Subcutaneous abdominal adipose tissue (tissue), 5 donors: Measurements from ENCODE around the gene SNCAIP.

ENCODE experiments used
- H3K27ac ChIP-seq: one replicate; pipeline ENCODE4 v1.7.0; 2013; ENCODE audit warnings: low read depth, mild to moderate bottlenecking, inconsistent platforms, low read length, moderate library complexity
- H3K27me3 ChIP-seq, 5 donors: one replicate each; pipeline ENCODE4 v1.7.0; 2013; ENCODE audit warnings: low read length in 5 of 5, inconsistent platforms in 1 of 5; ENCODE audit not compliant: control insufficient read depth in 5 of 5, insufficient read depth in 4 of 5
- H3K36me3 ChIP-seq, 5 donors: one replicate each; pipeline ENCODE4 v1.7.0; 2013; ENCODE audit warnings: low read length in 5 of 5; ENCODE audit not compliant: control insufficient read depth in 5 of 5, insufficient read depth in 5 of 5
- H3K4me1 ChIP-seq, 5 donors: one replicate each; pipeline ENCODE4 v1.7.0; 2013; ENCODE audit warnings: low read length in 5 of 5, mild to moderate bottlenecking in 3 of 5, moderate library complexity in 1 of 5; ENCODE audit not compliant: control insufficient read depth in 5 of 5, insufficient read depth in 5 of 5
- H3K4me3 ChIP-seq, 5 donors: one replicate each; pipeline ENCODE4 v1.7.0; 2013; ENCODE audit warnings: low read length in 5 of 5, low read depth in 1 of 5
- H3K9ac ChIP-seq, 5 donors: one replicate each; pipeline ENCODE4 v1.7.0; 2013; ENCODE audit warnings: low read length in 5 of 5, mild to moderate bottlenecking in 4 of 5, moderate library complexity in 3 of 5
- H3K9me3 ChIP-seq, 5 donors: one replicate each; pipeline ENCODE4 v1.7.0; 2013; ENCODE audit warnings: low read length in 5 of 5; ENCODE audit not compliant: control insufficient read depth in 5 of 5
- donor health status: healthy.
- donor health status: healthy.
- donor health status: healthy.
- donor health status: healthy.
- donor health status: healthy.

Gene SNCAIP

DNA sequence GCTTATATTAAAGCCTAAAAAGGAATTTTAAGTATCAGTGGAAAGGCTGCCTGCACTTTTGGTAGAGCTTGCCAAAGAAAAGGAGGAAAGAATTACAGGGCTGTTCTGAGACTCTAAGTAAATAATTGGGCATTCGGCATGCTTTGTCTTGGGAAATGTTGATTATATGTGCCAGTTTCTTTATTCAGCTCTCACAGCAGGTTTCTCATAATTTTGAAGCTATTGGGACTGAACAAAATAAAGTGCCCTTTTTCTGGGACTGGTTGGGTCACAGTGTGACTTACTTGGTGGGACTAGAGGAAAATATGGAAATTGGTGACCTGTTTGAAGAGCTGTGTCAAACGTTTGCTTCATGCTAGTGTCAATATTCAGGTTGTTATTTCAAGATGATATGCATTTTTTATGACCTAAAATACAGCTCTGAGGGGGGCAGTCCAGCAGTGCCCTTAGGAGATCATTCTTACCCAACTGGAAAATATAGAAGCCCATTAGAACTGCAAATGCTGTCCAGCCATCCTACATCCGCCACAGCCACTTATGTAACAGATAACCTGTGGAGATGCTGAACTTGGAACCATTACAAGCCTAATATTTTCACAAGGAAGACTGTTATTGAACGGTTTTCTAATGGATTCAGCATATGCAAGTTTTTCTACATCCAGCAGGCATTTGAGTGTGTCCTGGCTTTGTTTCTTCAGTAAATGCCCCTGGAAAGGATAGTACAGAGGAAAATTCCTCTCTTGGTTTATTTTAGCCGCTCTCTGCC, 122.4 kb downstream of the SNCAIP start:
- no peaks in the 10 kb centered on the region for H3K27me3 ChIP-seq
- no peak overlapping the region for H3K27ac ChIP-seq
- H3K9ac ChIP-seq = no peak overlapping the region
- H3K36me3 ChIP-seq = peaks cover 0 to 3% (median 0%) of the 10 kb centered on the region in 5 donors
- H3K9me3 ChIP-seq = no peaks in the 10 kb centered on the region
- H3K4me1 ChIP-seq = no peaks in the 10 kb centered on the region
- H3K4me3 ChIP-seq = no peak overlapping the region

GRCh38 chr5:122435234-122435633, 123.2 kb downstream of the SNCAIP start:
- Histone ChIP-seq H3K4me3 (no peak overlapping the region), H3K9me3 (no peaks in the 10 kb centered on the region), H3K27me3 (no peaks in the 10 kb centered on the region), H3K36me3 (peaks cover 0 to 3% (median 0%) of the 10 kb centered on the region in 5 donors), H3K27ac (no peak overlapping the region), H3K4me1 (no peaks in the 10 kb centered on the region), H3K9ac (no peak overlapping the region)

DNA sequence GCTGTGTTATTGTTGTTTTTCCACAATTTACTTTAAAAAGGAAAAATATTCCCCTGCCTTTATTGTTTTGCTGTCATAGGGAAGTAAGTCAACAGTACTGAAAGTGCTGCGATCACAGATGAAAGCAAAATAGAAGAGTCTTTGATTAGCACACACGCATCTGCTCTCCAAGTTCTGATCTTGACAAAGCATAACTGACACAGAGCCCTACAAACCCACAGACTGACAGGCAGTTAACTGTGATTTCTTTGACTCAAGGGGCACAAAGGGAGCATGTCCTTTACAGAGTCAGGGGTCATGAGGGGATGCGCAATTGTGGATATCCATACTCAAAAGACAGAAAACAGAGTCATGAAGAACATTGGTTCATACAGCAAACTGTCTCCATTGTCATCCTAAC, 123.7 kb downstream of the SNCAIP start:
- no peaks in the 10 kb centered on the region for H3K4me1 ChIP-seq
- H3K27ac ChIP-seq = no peak overlapping the region
- H3K9me3 ChIP-seq = no peaks in the 10 kb centered on the region
- no peak overlapping the region for H3K9ac ChIP-seq
- no peak overlapping the region for H3K4me3 ChIP-seq
- H3K36me3 ChIP-seq = peaks cover 0 to 5% (median 0%) of the 10 kb centered on the region in 5 donors
- H3K27me3 ChIP-seq = no peaks in the 10 kb centered on the region

DNA sequence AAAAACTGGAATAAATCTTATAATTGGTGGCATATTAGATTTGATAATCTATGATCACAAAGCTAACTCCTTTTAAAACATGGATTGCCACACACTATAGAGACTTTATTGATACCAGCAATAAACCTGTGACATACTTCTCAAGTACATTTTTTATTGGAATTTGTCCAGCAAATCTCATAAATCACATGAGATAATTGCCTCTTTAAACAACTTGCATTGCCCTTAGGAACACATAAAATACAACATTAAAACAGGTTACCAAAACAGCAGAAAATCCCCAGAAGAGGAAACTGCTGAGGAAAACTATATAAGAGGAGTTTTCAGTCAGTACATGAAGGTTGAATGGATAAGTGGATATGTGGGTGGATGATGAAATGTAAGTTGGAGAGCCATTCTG, 124.6 kb downstream of the SNCAIP start:
- H3K4me1 ChIP-seq = no peaks in the 10 kb centered on the region
- no peak overlapping the region for H3K4me3 ChIP-seq
- no peak overlapping the region for H3K9ac ChIP-seq
- peaks cover 0 to 5% (median 0%) of the 10 kb centered on the region in 5 donors for H3K36me3 ChIP-seq
- no peak overlapping the region for H3K27ac ChIP-seq
- no peaks in the 10 kb centered on the region for H3K27me3 ChIP-seq
- no peaks in the 10 kb centered on the region for H3K9me3 ChIP-seq

DNA sequence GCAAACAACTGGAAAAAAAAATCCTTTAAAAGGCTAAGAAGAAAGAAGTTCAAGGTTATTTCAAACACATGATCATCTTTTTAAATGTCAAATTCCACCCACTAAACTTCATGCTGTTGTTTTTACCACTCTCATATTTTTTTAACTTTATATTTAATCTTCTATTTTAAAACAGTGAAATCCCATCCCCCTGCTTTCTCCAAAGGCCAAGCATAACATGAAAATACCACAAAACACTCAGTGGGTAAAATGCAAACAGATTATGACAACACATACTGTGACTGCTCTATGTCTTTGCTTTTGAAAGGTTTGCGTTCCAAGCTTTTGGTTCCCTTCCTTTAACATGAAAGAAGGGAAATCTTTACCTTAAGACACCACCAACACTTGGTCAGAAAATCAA, 127.6 kb downstream of the SNCAIP start:
- H3K4me1 ChIP-seq = no peaks in the 10 kb centered on the region
- H3K36me3 ChIP-seq = peaks cover 0 to 8% (median 2%) of the 10 kb centered on the region in 5 donors
- no peaks in the 10 kb centered on the region for H3K27me3 ChIP-seq
- H3K4me3 ChIP-seq = no peak overlapping the region
- no peaks in the 10 kb centered on the region for H3K9me3 ChIP-seq
- H3K9ac ChIP-seq = no peak overlapping the region
- no peak overlapping the region for H3K27ac ChIP-seq

DNA sequence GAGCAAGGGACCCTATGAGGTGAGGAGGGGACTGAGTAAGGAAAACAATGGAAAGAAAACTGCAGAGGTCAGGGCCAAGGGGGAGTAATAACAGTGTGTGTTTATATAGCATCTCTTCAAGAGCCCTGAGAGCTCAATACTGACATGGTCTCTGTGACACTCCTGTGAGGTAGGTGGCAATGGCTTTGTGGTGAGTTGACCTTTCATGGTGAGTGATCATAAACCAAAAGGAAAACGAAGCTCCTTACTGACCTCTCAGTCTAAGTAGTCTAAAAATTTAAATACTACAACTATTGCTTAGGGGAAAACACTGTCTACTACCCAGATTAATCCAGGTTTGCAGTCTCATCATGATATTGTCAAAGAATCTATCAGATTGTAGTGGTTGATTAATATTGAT, 130.9 kb downstream of the SNCAIP start:
- H3K27ac ChIP-seq = no peak overlapping the region
- no peaks in the 10 kb centered on the region for H3K4me1 ChIP-seq
- H3K36me3 ChIP-seq = peaks cover 0 to 14% (median 4%) of the 10 kb centered on the region in 5 donors
- no peak overlapping the region for H3K9ac ChIP-seq
- H3K9me3 ChIP-seq = no peaks in the 10 kb centered on the region
- H3K27me3 ChIP-seq = no peaks in the 10 kb centered on the region
- no peak overlapping the region for H3K4me3 ChIP-seq

DNA sequence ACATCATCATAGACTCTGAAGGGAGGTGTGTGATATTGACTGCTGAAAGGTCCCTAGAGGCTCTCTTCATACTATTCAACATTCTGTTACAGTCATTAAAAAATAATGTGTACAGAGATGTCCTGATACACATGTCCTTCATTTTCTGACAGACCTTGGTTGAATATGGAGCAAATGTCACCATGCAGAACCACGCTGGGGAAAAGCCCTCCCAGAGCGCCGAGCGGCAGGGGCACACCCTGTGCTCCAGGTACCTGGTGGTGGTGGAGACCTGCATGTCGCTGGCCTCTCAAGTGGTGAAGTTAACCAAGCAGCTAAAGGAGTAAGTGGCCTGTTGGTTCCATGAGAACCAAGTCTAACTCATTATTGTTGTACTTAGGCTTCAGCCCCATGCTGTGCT, 132.4 kb downstream of the SNCAIP start:
- Histone ChIP-seq H3K9me3 (no peaks in the 10 kb centered on the region), H3K4me1 (no peaks in the 10 kb centered on the region), H3K36me3 (peaks cover 0 to 11% (median 4%) of the 10 kb centered on the region in 5 donors), H3K9ac (no peak overlapping the region), H3K27ac (no peak overlapping the region), H3K27me3 (no peaks in the 10 kb centered on the region), H3K4me3 (no peak overlapping the region)

DNA sequence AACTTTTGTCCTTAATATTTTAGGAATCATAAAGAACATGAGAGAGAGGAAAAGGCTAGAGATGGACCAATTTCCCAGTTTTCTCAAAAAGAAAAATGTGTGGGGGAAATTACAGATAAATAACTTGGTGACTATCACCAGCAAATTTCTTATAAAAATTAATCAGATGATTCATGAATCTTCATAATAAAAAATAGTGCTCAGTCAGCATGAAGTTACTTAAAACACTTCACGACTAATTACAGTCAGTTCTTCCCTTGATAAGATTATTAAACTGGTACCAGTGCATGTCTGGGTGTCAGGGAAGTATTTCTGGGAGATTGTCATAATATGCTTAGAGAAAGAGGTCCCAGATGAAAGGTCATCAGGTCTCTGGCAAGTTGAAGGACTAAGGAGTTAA, 133.0 kb downstream of the SNCAIP start:
- Histone ChIP-seq H3K4me3 (no peak overlapping the region), H3K9ac (no peak overlapping the region), H3K27ac (no peak overlapping the region), H3K9me3 (no peaks in the 10 kb centered on the region), H3K4me1 (no peaks in the 10 kb centered on the region), H3K27me3 (no peaks in the 10 kb centered on the region), H3K36me3 (peaks cover 0 to 11% (median 7%) of the 10 kb centered on the region in 5 donors)

- H3K27ac ChIP-seq = no peak overlapping the region
- no peaks in the 10 kb centered on the region for H3K4me1 ChIP-seq
- no peaks in the 10 kb centered on the region for H3K9me3 ChIP-seq
- no peaks in the 10 kb centered on the region for H3K27me3 ChIP-seq
- no peak overlapping the region for H3K9ac ChIP-seq
- H3K36me3 ChIP-seq = peaks cover 0 to 20% (median 14%) of the 10 kb centered on the region in 5 donors
- no peak overlapping the region for H3K4me3 ChIP-seq
These were observed 135.0 kb downstream of the SNCAIP start for GRCh38 chr5:122447072-122447471.

- H3K4me1 ChIP-seq = peaks cover 0 to 3% (median 3%) of the 10 kb centered on the region in 5 donors
- H3K27me3 ChIP-seq = no peaks in the 10 kb centered on the region
- peaks cover 0 to 20% (median 14%) of the 10 kb centered on the region in 5 donors for H3K36me3 ChIP-seq
- H3K4me3 ChIP-seq = no peak overlapping the region
- no peak overlapping the region for H3K9ac ChIP-seq
- no peaks in the 10 kb centered on the region for H3K9me3 ChIP-seq
- no peak overlapping the region for H3K27ac ChIP-seq
These were observed 135.8 kb downstream of the SNCAIP start for GRCh38 chr5:122447879-122448278.
